Measurements from ENCODE around the gene LMOD3.

DNA sequence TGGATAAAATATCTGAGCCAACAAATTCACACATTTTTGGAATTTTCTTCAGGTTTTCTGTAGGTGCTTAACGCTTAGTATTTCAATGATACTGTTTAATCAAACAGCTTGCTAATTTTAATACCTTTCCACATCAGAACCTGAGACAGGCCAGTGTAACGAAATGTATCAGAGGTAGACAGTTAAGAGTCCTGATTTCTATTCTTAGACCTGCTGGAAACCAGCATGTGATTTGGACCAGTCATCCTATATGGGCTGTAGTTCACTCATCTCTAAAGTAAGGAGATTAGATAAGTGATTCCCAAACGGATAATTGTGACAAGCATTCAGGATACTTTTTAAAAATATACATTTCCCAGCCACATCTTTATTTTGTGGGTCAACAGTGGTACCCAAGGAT is 19.3 kb downstream of the LMOD3 start:
- no peak for TF ChIP-seq EZH2 (IDR thresholded peaks at IDR 0.05; ENCODE audit: borderline replicate concordance, low read length)
- TF ChIP-seq, protein P1, sequence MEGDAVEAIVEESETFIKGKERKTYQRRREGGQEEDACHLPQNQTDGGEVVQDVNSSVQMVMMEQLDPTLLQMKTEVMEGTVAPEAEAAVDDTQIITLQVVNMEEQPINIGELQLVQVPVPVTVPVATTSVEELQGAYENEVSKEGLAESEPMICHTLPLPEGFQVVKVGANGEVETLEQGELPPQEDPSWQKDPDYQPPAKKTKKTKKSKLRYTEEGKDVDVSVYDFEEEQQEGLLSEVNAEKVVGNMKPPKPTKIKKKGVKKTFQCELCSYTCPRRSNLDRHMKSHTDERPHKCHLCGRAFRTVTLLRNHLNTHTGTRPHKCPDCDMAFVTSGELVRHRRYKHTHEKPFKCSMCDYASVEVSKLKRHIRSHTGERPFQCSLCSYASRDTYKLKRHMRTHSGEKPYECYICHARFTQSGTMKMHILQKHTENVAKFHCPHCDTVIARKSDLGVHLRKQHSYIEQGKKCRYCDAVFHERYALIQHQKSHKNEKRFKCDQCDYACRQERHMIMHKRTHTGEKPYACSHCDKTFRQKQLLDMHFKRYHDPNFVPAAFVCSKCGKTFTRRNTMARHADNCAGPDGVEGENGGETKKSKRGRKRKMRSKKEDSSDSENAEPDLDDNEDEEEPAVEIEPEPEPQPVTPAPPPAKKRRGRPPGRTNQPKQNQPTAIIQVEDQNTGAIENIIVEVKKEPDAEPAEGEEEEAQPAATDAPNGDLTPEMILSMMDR (conservative IDR thresholded peaks at IDR 0.05 in 1 of 2, IDR thresholded peaks at IDR 0.05 in 1 of 2; ENCODE audit: extremely low read depth in 1 of 2, insufficient read depth in 1 of 2, low read depth in 1 of 2, low read length in 2 of 2), result no peak

Data from mammary epithelial cell (primary cell).